Midbrain (tissue), 1 donor: ENCODE data around the gene ATF4.
A peak's percentile ranks its signal among the peaks of the same experiment; 100 is the strongest.
"Not testable (repeated sequence)": the region's sequence is repeated elsewhere in the genome, so short reads cannot be mapped to it uniquely, and the experiment has no call there.

Experiments used
- DNase-seq: peaks from one replicate; lab custom pipeline; 2025; lab: John Stamatoyannopoulos, UW

The ATF4 gene

GRCh38 chr22:39511226-39511625 is 9.1 kb upstream of the ATF4 start:
- DNase-seq, result no peak

- no peak for DNase-seq
Measured at GRCh38 chr22:39512026-39512425, 8.3 kb upstream of the ATF4 start.

- DNase-seq, result no peak
Measured at GRCh38 chr22:39513791-39514190, 6.6 kb upstream of the ATF4 start.

- DNase-seq, result peak; percentile 68
Measured at GRCh38 chr22:39514373-39514973, 5.9 kb upstream of the ATF4 start.

GRCh38 chr22:39515266-39516050 is 4.9 kb upstream of the ATF4 start:
- no peak for DNase-seq

GRCh38 chr22:39517470-39517869 is 2.9 kb upstream of the ATF4 start:
- no peak for DNase-seq

GRCh38 chr22:39518144-39518786 is 2.1 kb upstream of the ATF4 start:
- DNase-seq, result no peak

- DNase-seq, result no peak
Measured at GRCh38 chr22:39518996-39519680, 1.2 kb upstream of the ATF4 start.

- peak; percentile 68 for DNase-seq
Measured at GRCh38 chr22:39519681-39520225, 609 bp upstream of the ATF4 start.

GRCh38 chr22:39521106-39521885 is 934 bp downstream of the ATF4 start:
- not testable (repeated sequence) for DNase-seq

GRCh38 chr22:39522091-39522490 is 1.7 kb downstream of the ATF4 start:
- DNase-seq, result not testable (repeated sequence)

- no peak for DNase-seq
Measured at GRCh38 chr22:39522567-39523300, 2.4 kb downstream of the ATF4 start.

- no peak for DNase-seq
Measured at GRCh38 chr22:39524089-39524752, 3.9 kb downstream of the ATF4 start.

GRCh38 chr22:39524753-39525657 is 4.6 kb downstream of the ATF4 start:
- no peak for DNase-seq

GRCh38 chr22:39525658-39525975 is 5.3 kb downstream of the ATF4 start:
- no peak for DNase-seq

GRCh38 chr22:39526736-39527171 is 6.4 kb downstream of the ATF4 start:
- DNase-seq, result no peak

GRCh38 chr22:39527481-39527961 is 7.2 kb downstream of the ATF4 start:
- DNase-seq, result no peak

GRCh38 chr22:39528080-39528661 is 7.8 kb downstream of the ATF4 start:
- no peak for DNase-seq
